Subcutaneous adipose tissue (tissue), 4 donors: ENCODE measurements around the gene SCGB3A2. TPM values are rescaled to one million over a fixed set of nuclear protein-coding genes. Genes with fewer than 3 reads are reported as not detected.

Source experiments
- CTCF ChIP-seq: fragments of 450-650 bp; IDR thresholded peaks from one replicate; pipeline ENCODE4 v1.5.1; 2016; ENCODE audit warnings: low read depth, mild to moderate bottlenecking, control low read depth, antibody characterized with exemption, moderate library complexity
- total RNA-seq, 4 donors: library from RNA; depleted of rRNA; stranded (reverse); fragments of >200 nt; gene quantifications; one replicate each; pipeline ENCODE4 v1.1.0, GENCODE V29; 2016

The SCGB3A2 gene
- total RNA-seq, 4 donors from 2014 or later, result not detected

DNA sequence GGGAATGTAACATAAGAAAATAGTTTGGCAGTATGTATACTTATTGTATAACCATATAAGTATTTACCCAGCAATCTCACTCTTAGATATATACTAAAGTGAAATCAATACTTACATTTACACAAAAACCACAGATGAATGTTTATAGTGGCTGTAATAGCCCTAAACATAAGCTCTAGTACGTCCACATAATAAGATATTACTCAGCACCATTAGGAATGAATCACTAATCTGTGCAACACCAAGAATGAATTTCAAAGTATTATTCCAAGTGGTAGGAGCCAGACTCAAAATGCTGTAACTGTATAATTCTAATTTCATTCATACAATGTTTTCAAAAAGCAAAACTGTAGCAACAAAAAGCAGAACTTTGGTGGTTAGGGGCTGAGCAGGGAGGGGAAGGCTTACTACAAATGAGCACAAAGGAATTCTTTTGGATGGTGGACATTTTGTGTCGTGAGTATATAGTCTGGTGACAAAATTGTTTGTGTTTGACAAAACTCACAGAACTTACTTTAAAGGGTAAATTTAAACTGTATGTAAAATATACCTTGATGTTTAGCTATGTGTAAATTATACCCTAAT is 39.7 kb downstream of the SCGB3A2 start:
- no peak for TF ChIP-seq CTCF

DNA sequence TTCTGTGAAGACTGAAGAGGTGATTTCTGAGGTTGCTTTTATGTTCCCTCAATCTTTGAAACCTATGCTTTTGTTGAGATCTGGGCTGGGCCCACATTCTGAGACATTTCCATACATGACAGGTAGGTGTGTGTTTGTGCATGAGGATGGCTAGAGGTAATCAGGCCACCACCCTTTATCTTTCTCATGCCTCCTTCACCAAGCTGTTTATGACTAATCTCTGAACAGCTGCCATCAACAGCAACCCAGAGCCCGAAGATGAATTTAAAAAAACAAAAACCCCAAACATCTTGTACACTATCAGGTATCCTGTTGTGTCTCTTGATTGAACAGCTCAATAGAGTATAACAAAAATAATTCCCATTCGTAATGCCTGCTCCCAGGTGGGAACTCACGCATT is 40.4 kb downstream of the SCGB3A2 start:
- no peak for TF ChIP-seq CTCF

DNA sequence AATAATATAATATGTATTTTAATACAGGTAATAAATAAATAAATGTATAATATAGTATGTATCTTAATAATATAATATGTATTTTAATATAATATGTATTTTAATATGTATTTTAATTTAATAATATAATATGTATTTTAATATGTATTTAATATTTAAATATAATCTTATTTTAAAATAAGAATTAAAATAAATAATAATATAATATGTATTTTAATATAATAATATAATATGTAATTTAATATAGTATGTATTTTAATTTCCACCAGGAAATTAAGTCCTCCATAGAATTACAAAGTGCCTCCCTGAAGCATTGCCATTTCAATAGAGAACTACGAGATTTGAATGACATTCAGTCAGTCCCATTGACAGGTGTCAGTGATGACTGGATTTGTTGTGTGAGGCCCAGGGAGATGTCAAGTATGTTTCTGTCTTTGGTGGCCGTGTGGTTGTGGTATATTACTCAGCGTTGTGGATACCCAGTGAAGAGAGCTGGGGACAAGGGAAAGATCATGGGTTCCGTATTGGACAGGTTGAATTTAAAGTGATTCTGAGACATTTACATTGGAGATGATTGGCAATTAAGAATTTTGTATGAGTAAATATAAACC is 42.0 kb downstream of the SCGB3A2 start:
- TF ChIP-seq CTCF, result no peak

- TF ChIP-seq CTCF, result no peak
These were observed 42.6 kb downstream of the SCGB3A2 start for GRCh38 chr5:147921136-147921535.

GRCh38 chr5:147925020-147925419 is 46.5 kb downstream of the SCGB3A2 start:
- TF ChIP-seq CTCF, result no peak

- TF ChIP-seq CTCF, result no peak
These were observed 49.4 kb downstream of the SCGB3A2 start for GRCh38 chr5:147927901-147928300.

DNA sequence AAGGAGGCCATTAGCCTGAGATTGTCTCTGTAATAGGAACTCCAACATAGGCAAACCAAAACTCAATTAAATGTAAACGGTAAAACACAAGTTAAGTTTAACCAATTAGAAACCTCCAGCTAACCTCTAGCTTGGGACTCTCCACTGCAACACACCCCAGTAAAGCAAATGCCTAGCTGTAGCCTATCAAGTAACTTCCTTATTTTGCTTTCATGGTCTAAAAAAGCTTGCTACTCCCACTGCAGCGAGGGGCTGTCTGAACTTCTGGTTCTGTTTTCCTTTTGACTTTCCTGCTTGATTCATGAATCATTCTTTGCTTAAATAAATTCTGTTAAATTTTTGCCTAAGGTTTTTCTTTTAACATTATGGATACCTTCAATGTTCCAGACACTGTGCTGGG is 52.3 kb downstream of the SCGB3A2 start:
- TF ChIP-seq CTCF, result no peak

Other genes with a start within 250 kb of the SCGB3A2 start
- 10 to 100 TPM in 1 of 4 donors, 1 to 10 TPM in 1, under 1 TPM in 1, not detected in 1; 0.19 to 13.4 (median 2.0) TPM for gene JAKMIP2, start 96.0 kb upstream of the SCGB3A2 start, total RNA-seq
- not detected for gene SPINK1, start 47.0 kb upstream of the SCGB3A2 start, total RNA-seq
- not detected for gene C5orf46, start 27.8 kb downstream of the SCGB3A2 start, total RNA-seq
- gene SPINK5, start 185.3 kb downstream of the SCGB3A2 start, total RNA-seq, result under 1 TPM in 2 of 4 donors, not detected in 2; 0.51 to 0.57 TPM